Calu3 (cell line): Measurements from ENCODE around the gene LAMC3. TPM values are rescaled to one million over a fixed set of nuclear protein-coding genes. Genes with fewer than 3 reads are reported as not detected.
"Not testable (repeated sequence)": the region's sequence is repeated elsewhere in the genome, so short reads cannot be mapped to it uniquely, and the experiment has no call there.

Experiments
- BruUV-seq: library from RNA; stranded (reverse); fragments of 400-500 nt; replicated peaks from 2 replicates; lab custom pipeline; 2021; lab: Mats Ljungman, UMichigan
- CTCF ChIA-PET: fragments of 300-600 bp; sonication (Branson Sonifier 250); formaldehyde crosslinking; loops from one replicate; lab custom pipeline; 2022; ENCODE audit warnings: antibody characterized with exemption; lab: Charles Lee
- DNase-seq: peaks from one replicate; pipeline ENCODE4 v3.0.0; 2022
- H3K27ac Mint-ChIP-seq: one replicate; pipeline ENCODE4 v1.8.0; 2022; ENCODE audit warnings: mixed read lengths; ENCODE audit not compliant: unreplicated experiment
- H3K27me3 Mint-ChIP-seq: one replicate; pipeline ENCODE4 v1.8.0; 2022; ENCODE audit warnings: mixed read lengths; ENCODE audit not compliant: unreplicated experiment
- H3K36me3 Mint-ChIP-seq: one replicate; pipeline ENCODE4 v1.8.0; 2022; ENCODE audit warnings: mild to moderate bottlenecking, moderate library complexity, mixed read lengths; ENCODE audit not compliant: insufficient read depth, unreplicated experiment
- H3K4me1 Mint-ChIP-seq: one replicate; pipeline ENCODE4 v1.8.0; 2022; ENCODE audit warnings: mild to moderate bottlenecking, low read depth, mixed read lengths; ENCODE audit not compliant: unreplicated experiment
- H3K4me3 Mint-ChIP-seq: one replicate; pipeline ENCODE4 v1.8.0; 2022; ENCODE audit warnings: mild to moderate bottlenecking, low read depth, moderate library complexity, mixed read lengths; ENCODE audit not compliant: unreplicated experiment
- H3K9me3 Mint-ChIP-seq: one replicate; pipeline ENCODE4 v1.8.0; 2022; ENCODE audit warnings: low read depth, mixed read lengths; ENCODE audit not compliant: unreplicated experiment
- CTCF ChIP-seq: fragments of 200-600 bp; IDR thresholded peaks from one replicate; pipeline ENCODE4 v1.8.0; 2022; ENCODE audit warnings: antibody characterized with exemption; ENCODE audit not compliant: unreplicated experiment
- intact Hi-C: fragments of 100-400 bp; cut with micrococcal nuclease; formaldehyde crosslinking; loops from one replicate; pipeline ENCODE4 v1.10.0; 2022; ENCODE audit not compliant: unreplicated experiment
- total RNA-seq: library from RNA; stranded (reverse); gene quantifications from 2 replicates; pipeline ENCODE4 v1.2.3, GENCODE V29; 2022

The LAMC3 gene
- total RNA-seq, 1 experiment from 2014 or later: not detected

- Mint-ChIP-seq H3K36me3 (peaks cover 19% of the 10 kb centered on the region), H3K4me1 (no peaks in the 10 kb centered on the region), H3K4me3 (no peak overlapping the region), H3K27me3 (peaks cover 21% of the 10 kb centered on the region), H3K27ac (no peak overlapping the region), H3K9me3 (no peaks in the 10 kb centered on the region)
- CTCF ChIA-PET: interaction anchor here (0.6 kb wide), 2 partner anchors 87 to 195 kb away, joined by 3 to 4 read pairs; no protein-coding TSS in a partner anchor
- no peak for DNase-seq
- BruUV-seq: no TSS peak
- no peak for TF ChIP-seq CTCF
- intact Hi-C loops: no loop called here
These were observed 90.2 kb downstream of the LAMC3 start for GRCh38 chr9:131099102-131099606.

- H3K9me3 Mint-ChIP-seq, H3K4me3 Mint-ChIP-seq, BruUV-seq, DNase-seq, H3K4me1 Mint-ChIP-seq, intact Hi-C loops, H3K27ac Mint-ChIP-seq: not testable (repeated sequence)
- Mint-ChIP-seq H3K36me3 (peaks cover 19% of the 10 kb centered on the region), H3K27me3 (peaks cover 14% of the 10 kb centered on the region)
- CTCF ChIA-PET: interaction anchor here (0.6 kb wide), 2 partner anchors 86 to 194 kb away, joined by 3 to 4 read pairs; no protein-coding TSS in a partner anchor
These were observed 90.9 kb downstream of the LAMC3 start for GRCh38 chr9:131099845-131100244.

- H3K4me3 Mint-ChIP-seq: no peak overlapping the region
- CTCF ChIA-PET: no interaction called here
- intact Hi-C loops: no loop called here
- H3K9me3 Mint-ChIP-seq: no peaks in the 10 kb centered on the region
- H3K4me1 Mint-ChIP-seq: no peaks in the 10 kb centered on the region
- no peak for DNase-seq
- peaks cover 19% of the 10 kb centered on the region for H3K36me3 Mint-ChIP-seq
- no TSS peak for BruUV-seq
- TF ChIP-seq CTCF: no peak
- peaks cover 10% of the 10 kb centered on the region for H3K27me3 Mint-ChIP-seq
- H3K27ac Mint-ChIP-seq: no peak overlapping the region
These were observed 91.5 kb downstream of the LAMC3 start for GRCh38 chr9:131100445-131100844.

GRCh38 chr9:131101207-131101964, 92.4 kb downstream of the LAMC3 start:
- Mint-ChIP-seq H3K27ac (no peak overlapping the region), H3K9me3 (no peaks in the 10 kb centered on the region), H3K27me3 (peaks cover under 1% of the 10 kb centered on the region), H3K4me3 (no peak overlapping the region), H3K36me3 (peaks cover 14% of the 10 kb centered on the region), H3K4me1 (no peaks in the 10 kb centered on the region)
- no peak for TF ChIP-seq CTCF
- no TSS peak for BruUV-seq
- intact Hi-C loops: no loop called here
- CTCF ChIA-PET: no interaction called here
- DNase-seq: no peak

- no TSS peak for BruUV-seq
- H3K27me3 Mint-ChIP-seq: no peaks in the 10 kb centered on the region
- no peak overlapping the region for H3K4me3 Mint-ChIP-seq
- no peaks in the 10 kb centered on the region for H3K4me1 Mint-ChIP-seq
- no peak for TF ChIP-seq CTCF
- H3K36me3 Mint-ChIP-seq: peaks cover 5% of the 10 kb centered on the region
- H3K9me3 Mint-ChIP-seq: no peaks in the 10 kb centered on the region
- DNase-seq: no peak
- H3K27ac Mint-ChIP-seq: no peak overlapping the region
- intact Hi-C loops: no loop called here
- CTCF ChIA-PET: no interaction called here
These were observed 94.0 kb downstream of the LAMC3 start for GRCh38 chr9:131103024-131103423.
